Calu3 (cell line): ENCODE measurements around the gene ATP8A2. TPM values are rescaled to one million over a fixed set of nuclear protein-coding genes. Genes with fewer than 3 reads are reported as not detected.

Experiments
- BruUV-seq: library from RNA; stranded (reverse); fragments of 400-500 nt; replicated peaks from 2 replicates; lab custom pipeline; 2021; lab: Mats Ljungman, UMichigan
- CTCF ChIA-PET: fragments of 300-600 bp; sonication (Branson Sonifier 250); formaldehyde crosslinking; loops from one replicate; lab custom pipeline; 2022; ENCODE audit warnings: antibody characterized with exemption; lab: Charles Lee
- DNase-seq: peaks from one replicate; pipeline ENCODE4 v3.0.0; 2022
- H3K27ac Mint-ChIP-seq: one replicate; pipeline ENCODE4 v1.8.0; 2022; ENCODE audit warnings: mixed read lengths; ENCODE audit not compliant: unreplicated experiment
- H3K27me3 Mint-ChIP-seq: one replicate; pipeline ENCODE4 v1.8.0; 2022; ENCODE audit warnings: mixed read lengths; ENCODE audit not compliant: unreplicated experiment
- H3K36me3 Mint-ChIP-seq: one replicate; pipeline ENCODE4 v1.8.0; 2022; ENCODE audit warnings: mild to moderate bottlenecking, moderate library complexity, mixed read lengths; ENCODE audit not compliant: insufficient read depth, unreplicated experiment
- H3K4me1 Mint-ChIP-seq: one replicate; pipeline ENCODE4 v1.8.0; 2022; ENCODE audit warnings: mild to moderate bottlenecking, low read depth, mixed read lengths; ENCODE audit not compliant: unreplicated experiment
- H3K4me3 Mint-ChIP-seq: one replicate; pipeline ENCODE4 v1.8.0; 2022; ENCODE audit warnings: mild to moderate bottlenecking, low read depth, moderate library complexity, mixed read lengths; ENCODE audit not compliant: unreplicated experiment
- H3K9me3 Mint-ChIP-seq: one replicate; pipeline ENCODE4 v1.8.0; 2022; ENCODE audit warnings: low read depth, mixed read lengths; ENCODE audit not compliant: unreplicated experiment
- intact Hi-C: fragments of 100-400 bp; cut with micrococcal nuclease; formaldehyde crosslinking; loops from one replicate; pipeline ENCODE4 v1.10.0; 2022; ENCODE audit not compliant: unreplicated experiment
- total RNA-seq: library from RNA; stranded (reverse); gene quantifications from 2 replicates; pipeline ENCODE4 v1.2.3, GENCODE V29; 2022
- TF ChIP-seq, protein P1 (sequence below): fragments of 200-600 bp; IDR thresholded peaks from one replicate; pipeline ENCODE4 v1.8.0; 2022; ENCODE audit warnings: antibody characterized with exemption; ENCODE audit not compliant: unreplicated experiment

ATP8A2 gene
- total RNA-seq, 1 experiment from 2014 or later = 0.05 TPM

DNA sequence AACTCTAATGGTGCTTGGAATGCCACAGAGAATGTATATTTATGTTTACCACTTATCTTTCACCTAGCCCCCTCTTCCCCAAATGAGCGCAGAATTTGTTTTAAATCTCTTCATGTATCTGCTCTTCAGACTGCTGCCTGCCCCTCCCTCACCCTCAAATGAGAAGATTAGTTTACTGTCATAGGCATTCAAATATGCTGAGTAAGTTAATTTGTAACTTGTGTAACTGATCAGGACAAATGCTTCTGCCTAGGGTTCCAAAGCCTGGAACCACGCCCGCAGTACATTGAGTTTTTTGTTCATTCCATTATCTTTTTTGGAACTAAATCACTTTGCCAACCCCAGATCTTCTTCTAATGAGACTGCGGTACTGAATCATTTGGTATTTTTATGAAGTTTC, 74.5 kb downstream of the ATP8A2 start:
- CTCF ChIA-PET = no interaction called here
- no TSS peak for BruUV-seq
- TF ChIP-seq, protein P1, sequence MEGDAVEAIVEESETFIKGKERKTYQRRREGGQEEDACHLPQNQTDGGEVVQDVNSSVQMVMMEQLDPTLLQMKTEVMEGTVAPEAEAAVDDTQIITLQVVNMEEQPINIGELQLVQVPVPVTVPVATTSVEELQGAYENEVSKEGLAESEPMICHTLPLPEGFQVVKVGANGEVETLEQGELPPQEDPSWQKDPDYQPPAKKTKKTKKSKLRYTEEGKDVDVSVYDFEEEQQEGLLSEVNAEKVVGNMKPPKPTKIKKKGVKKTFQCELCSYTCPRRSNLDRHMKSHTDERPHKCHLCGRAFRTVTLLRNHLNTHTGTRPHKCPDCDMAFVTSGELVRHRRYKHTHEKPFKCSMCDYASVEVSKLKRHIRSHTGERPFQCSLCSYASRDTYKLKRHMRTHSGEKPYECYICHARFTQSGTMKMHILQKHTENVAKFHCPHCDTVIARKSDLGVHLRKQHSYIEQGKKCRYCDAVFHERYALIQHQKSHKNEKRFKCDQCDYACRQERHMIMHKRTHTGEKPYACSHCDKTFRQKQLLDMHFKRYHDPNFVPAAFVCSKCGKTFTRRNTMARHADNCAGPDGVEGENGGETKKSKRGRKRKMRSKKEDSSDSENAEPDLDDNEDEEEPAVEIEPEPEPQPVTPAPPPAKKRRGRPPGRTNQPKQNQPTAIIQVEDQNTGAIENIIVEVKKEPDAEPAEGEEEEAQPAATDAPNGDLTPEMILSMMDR = no peak
- intact Hi-C loops = no loop called here
- DNase-seq = no peak
- Mint-ChIP-seq H3K9me3 (no peaks in the 10 kb centered on the region), H3K4me1 (no peaks in the 10 kb centered on the region), H3K4me3 (no peak overlapping the region), H3K27ac (no peak overlapping the region), H3K27me3 (peaks cover 68% of the 10 kb centered on the region), H3K36me3 (no peaks in the 10 kb centered on the region)

DNA sequence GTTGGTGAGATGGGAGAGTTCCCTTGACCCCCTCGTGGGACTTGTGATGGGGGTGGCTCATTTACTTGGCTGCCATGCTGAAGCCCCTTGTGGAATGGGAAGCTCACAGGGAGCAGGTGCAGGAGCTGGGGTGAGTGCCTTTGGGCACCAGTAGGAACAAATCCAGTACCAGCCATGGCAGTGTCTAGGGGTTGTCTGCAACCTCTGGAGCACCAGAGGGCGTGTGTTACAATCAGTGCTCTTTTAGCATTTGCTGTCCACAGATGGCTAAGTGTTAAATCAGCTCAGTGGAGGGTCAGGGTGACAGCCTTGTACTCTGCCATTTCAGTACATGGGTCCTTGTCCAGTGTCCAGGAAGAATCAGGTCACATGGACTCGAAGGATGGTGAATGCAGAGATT, 75.6 kb downstream of the ATP8A2 start:
- Mint-ChIP-seq H3K27ac (no peak overlapping the region), H3K36me3 (no peaks in the 10 kb centered on the region), H3K9me3 (no peaks in the 10 kb centered on the region), H3K4me3 (no peak overlapping the region), H3K27me3 (peaks cover 63% of the 10 kb centered on the region), H3K4me1 (no peaks in the 10 kb centered on the region)
- CTCF ChIA-PET = no interaction called here
- TF ChIP-seq, protein P1 = no peak
- no TSS peak for BruUV-seq
- intact Hi-C loops = no loop called here
- no peak for DNase-seq

DNA sequence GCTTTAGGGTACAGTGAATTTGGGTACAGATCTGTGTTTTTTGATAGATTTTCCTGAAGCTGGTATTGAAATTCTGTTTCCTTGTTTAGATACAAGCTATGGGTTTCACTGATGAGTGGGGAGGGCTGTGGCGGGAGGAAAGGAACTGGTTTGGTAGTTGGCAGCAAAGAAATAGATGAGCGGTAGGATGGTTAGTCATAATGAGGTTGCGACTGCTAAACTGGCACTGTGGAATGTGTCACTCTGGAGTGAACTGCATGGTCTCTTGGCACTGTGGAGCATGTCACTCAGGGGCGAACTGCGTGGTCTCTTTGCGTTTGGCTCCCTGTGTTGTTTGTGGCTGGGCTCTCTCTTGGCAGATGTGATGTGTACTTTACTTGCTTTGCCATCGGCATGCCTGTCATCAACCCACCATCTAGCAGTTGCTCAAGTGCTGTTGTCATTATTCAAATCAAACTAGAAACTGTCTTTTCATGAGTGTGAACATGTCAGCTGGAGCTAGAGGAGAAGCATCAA, 82.1 kb downstream of the ATP8A2 start:
- Mint-ChIP-seq H3K9me3 (no peaks in the 10 kb centered on the region), H3K27ac (no peak overlapping the region), H3K36me3 (no peaks in the 10 kb centered on the region), H3K27me3 (peaks cover 66% of the 10 kb centered on the region), H3K4me1 (no peaks in the 10 kb centered on the region), H3K4me3 (no peak overlapping the region)
- intact Hi-C loops = no loop called here
- no peak for DNase-seq
- CTCF ChIA-PET = no interaction called here
- TF ChIP-seq, protein P1 = no peak
- no TSS peak for BruUV-seq

DNA sequence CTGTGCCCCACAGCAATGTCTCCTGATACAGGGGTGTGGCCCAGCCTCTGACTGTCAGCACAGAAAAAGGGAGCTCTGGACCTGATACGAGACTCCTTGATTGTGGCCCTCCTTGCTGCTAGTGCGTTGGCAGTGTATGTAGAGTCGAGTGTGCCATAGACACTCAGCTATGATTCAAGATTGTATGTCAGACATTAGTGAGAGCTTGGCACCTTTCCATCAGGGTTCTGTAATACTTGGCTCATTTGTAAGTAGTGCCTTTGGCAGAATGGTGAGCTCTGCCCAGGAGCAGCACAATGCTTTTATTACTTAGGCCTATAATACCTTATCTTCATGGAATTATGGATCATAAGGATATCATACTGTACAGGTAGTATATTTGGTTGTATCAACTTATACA, 83.4 kb downstream of the ATP8A2 start:
- Mint-ChIP-seq H3K4me3 (no peak overlapping the region), H3K27me3 (peaks cover 78% of the 10 kb centered on the region), H3K36me3 (no peaks in the 10 kb centered on the region), H3K4me1 (no peaks in the 10 kb centered on the region), H3K9me3 (no peaks in the 10 kb centered on the region), H3K27ac (no peak overlapping the region)
- no peak for DNase-seq
- CTCF ChIA-PET = no interaction called here
- intact Hi-C loops = no loop called here
- no TSS peak for BruUV-seq
- TF ChIP-seq, protein P1 = no peak
